Type B pancreatic cell (in vitro differentiated cells): ENCODE measurements around the gene KLHL29. TPM values are rescaled to one million over a fixed set of nuclear protein-coding genes. Genes with fewer than 3 reads are reported as not detected.
A peak's percentile ranks its signal among the peaks of the same experiment; 100 is the strongest.

Experiments
- DNase-seq: peaks from one replicate; pipeline ENCODE4 v3.0.0; 2021; ENCODE audit warnings: mixed read lengths; ENCODE audit not compliant: unreplicated experiment; ENCODE audit errors: extremely low spot score
- H3K27ac Mint-ChIP-seq: 2 replicates; pipeline ENCODE4 v1.8.0; 2021; ENCODE audit warnings: mild to moderate bottlenecking, mixed read lengths
- H3K27me3 Mint-ChIP-seq: 2 replicates; pipeline ENCODE4 v1.8.0; 2021; ENCODE audit warnings: mixed read lengths
- H3K36me3 Mint-ChIP-seq: 2 replicates; pipeline ENCODE4 v1.8.0; 2021; ENCODE audit warnings: mixed read lengths
- H3K4me1 Mint-ChIP-seq: one replicate; pipeline ENCODE4 v1.8.0; 2021; ENCODE audit warnings: mixed read lengths; ENCODE audit not compliant: unreplicated experiment
- H3K4me3 Mint-ChIP-seq: 2 replicates; pipeline ENCODE4 v1.8.0; 2021; ENCODE audit warnings: mild to moderate bottlenecking, mixed read lengths
- H3K9me3 Mint-ChIP-seq: 2 replicates; pipeline ENCODE4 v1.8.0; 2021; ENCODE audit warnings: mixed read lengths
- CTCF ChIP-seq: fragments of 200-600 bp; sonication (generic); conservative IDR thresholded peaks from 2 replicates; pipeline ENCODE4 v1.5.0; 2021; ENCODE audit warnings: antibody characterized with exemption, mild to moderate bottlenecking
- total RNA-seq: library from RNA; stranded (reverse); gene quantifications from 2 replicates; pipeline ENCODE4 v1.2.1, GENCODE V29; 2021; ENCODE audit warnings: low replicate concordance

Gene KLHL29
- total RNA-seq, 1 donor from 2014 or later, result 24.1 TPM

- Mint-ChIP-seq H3K27me3 (no peaks in the 10 kb centered on the region), H3K4me3 (no peak overlapping the region), H3K27ac (no peak overlapping the region), H3K9me3 (no peaks in the 10 kb centered on the region), H3K4me1 (peaks cover 19% of the 10 kb centered on the region), H3K36me3 (peaks cover 3% of the 10 kb centered on the region)
- DNase-seq, result peak; percentile 44
- no peak for TF ChIP-seq CTCF
These were observed 14.8 kb downstream of the KLHL29 start for GRCh38 chr2:23399674-23400261.

DNA sequence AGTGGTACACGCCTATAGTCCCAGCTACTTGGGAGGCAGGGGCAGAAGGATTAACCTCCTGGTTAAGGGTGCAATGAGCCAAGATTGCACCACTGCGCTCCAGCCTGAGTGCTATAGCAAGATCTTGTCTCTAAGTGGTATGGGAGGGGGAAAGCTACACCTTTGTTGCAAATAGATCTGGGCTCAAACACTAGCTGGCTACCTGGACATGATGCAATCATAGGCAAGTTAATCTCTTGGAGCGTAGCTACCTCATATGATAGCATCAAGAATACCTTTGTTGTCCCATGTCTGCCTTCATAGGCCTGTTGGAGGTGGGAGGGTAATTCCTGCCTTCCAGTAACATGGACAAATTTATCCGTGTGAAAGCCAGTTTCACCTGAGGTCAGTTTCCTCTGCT lies 15.7 kb downstream of the KLHL29 start:
- Mint-ChIP-seq H3K36me3 (peaks cover 3% of the 10 kb centered on the region), H3K27me3 (no peaks in the 10 kb centered on the region), H3K9me3 (no peaks in the 10 kb centered on the region), H3K4me1 (peaks cover 20% of the 10 kb centered on the region), H3K4me3 (no peak overlapping the region), H3K27ac (no peak overlapping the region)
- TF ChIP-seq CTCF, result no peak
- no peak for DNase-seq

DNA sequence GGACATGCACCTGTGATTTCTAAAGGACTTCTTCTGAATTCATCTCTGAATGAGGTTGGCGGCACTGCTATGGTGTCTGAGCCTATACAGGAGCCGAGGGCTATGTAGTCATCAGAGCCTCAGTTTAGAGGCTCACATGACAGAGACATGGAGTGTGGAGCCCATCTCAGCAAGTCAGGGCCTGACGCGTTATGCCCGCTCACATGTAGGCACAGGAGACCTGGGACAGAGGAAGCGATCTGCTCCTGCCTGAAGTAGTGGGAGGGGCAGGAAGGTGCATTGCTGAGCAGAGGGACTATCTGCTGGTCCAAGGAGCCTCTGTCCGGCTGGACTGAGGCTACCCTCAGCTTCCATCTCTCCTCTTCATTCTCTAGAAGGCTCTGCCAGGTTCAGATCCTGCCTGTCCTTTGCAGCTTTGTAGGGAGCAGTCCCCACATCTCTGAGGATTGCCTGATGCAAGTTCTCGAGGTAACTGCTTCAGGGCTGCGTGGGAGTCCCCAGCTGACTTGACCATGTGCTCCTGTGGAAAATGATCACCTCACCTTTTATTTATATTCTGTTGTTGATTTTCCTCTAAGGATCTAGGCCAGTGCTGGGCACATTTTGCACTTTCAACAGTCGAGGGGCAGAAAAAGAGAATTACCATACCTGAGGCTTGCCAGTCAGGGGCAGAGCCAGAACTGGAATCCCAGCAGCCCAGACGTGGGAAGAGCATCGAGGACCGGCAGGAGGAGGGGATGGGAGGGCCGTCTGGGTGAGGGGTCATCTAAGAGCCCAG lies 16.6 kb downstream of the KLHL29 start:
- Mint-ChIP-seq H3K36me3 (peaks cover 8% of the 10 kb centered on the region), H3K4me3 (no peak overlapping the region), H3K27me3 (no peaks in the 10 kb centered on the region), H3K27ac (no peak overlapping the region), H3K4me1 (peaks cover 20% of the 10 kb centered on the region), H3K9me3 (no peaks in the 10 kb centered on the region)
- TF ChIP-seq CTCF, result no peak
- peak; percentile 44 for DNase-seq

DNA sequence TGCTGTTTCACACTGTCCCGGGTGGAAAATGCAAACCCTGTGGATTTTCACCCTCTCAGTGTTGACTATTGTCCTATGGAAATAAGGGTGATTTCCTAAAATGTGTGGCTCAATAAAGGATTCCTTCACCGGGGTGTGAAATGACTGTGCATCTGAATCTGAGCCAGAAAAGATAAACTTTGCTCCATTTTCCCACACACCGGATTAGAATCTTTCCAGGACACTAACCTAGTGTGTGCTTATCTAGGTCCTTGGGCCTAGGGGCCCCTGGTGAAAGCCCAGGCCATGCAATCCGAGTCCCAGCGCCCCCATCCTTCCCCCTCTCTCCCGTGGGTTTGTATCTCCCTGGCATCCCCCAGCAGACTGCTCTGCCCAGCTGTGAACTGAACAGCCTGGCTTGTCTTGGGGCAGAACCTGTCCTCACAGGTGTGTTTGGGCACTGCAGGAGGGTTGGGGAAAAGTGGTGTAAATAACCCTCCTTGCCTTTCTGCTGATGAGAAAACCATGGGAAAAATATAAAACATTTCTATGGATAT lies 17.3 kb downstream of the KLHL29 start:
- DNase-seq, result peak; percentile 32
- TF ChIP-seq CTCF, result no peak

GRCh38 chr2:23404426-23404825 lies 19.4 kb downstream of the KLHL29 start:
- Mint-ChIP-seq H3K4me1 (peaks cover 20% of the 10 kb centered on the region), H3K9me3 (no peaks in the 10 kb centered on the region), H3K27me3 (no peaks in the 10 kb centered on the region), H3K36me3 (peaks cover 4% of the 10 kb centered on the region), H3K4me3 (peak overlapping the region; percentile 73), H3K27ac (peak overlapping the region; percentile 77)
- peak; percentile 47 for DNase-seq
- TF ChIP-seq CTCF, result peak; percentile 50

More for the DNA sequence above, 17.3 kb downstream of the KLHL29 start:
- Mint-ChIP-seq H3K36me3 (peaks cover 8% of the 10 kb centered on the region), H3K4me3 (no peak overlapping the region), H3K27me3 (no peaks in the 10 kb centered on the region), H3K27ac (no peak overlapping the region), H3K4me1 (peaks cover 20% of the 10 kb centered on the region), H3K9me3 (no peaks in the 10 kb centered on the region)
